Lower leg skin (tissue), 3 donors: ENCODE measurements around the gene HOXB2.

Experiments used
- POLR2A ChIP-seq, 2 donors: fragments of 450-650 bp; IDR thresholded peaks; one replicate each; pipeline ENCODE4 v1.6.1; 2016 to 2017; ENCODE audit warnings: antibody characterized with exemption in 2 of 2, mild to moderate bottlenecking in 1 of 2, moderate library complexity in 1 of 2
- TF ChIP-seq, protein P1 (sequence below), 3 donors: fragments of 450-650 bp; IDR thresholded peaks; one replicate each; pipeline ENCODE4 v1.5.1; 2016; ENCODE audit warnings: antibody characterized with exemption in 3 of 3, mild to moderate bottlenecking in 3 of 3, moderate library complexity in 2 of 3

- TF ChIP-seq, protein P1, sequence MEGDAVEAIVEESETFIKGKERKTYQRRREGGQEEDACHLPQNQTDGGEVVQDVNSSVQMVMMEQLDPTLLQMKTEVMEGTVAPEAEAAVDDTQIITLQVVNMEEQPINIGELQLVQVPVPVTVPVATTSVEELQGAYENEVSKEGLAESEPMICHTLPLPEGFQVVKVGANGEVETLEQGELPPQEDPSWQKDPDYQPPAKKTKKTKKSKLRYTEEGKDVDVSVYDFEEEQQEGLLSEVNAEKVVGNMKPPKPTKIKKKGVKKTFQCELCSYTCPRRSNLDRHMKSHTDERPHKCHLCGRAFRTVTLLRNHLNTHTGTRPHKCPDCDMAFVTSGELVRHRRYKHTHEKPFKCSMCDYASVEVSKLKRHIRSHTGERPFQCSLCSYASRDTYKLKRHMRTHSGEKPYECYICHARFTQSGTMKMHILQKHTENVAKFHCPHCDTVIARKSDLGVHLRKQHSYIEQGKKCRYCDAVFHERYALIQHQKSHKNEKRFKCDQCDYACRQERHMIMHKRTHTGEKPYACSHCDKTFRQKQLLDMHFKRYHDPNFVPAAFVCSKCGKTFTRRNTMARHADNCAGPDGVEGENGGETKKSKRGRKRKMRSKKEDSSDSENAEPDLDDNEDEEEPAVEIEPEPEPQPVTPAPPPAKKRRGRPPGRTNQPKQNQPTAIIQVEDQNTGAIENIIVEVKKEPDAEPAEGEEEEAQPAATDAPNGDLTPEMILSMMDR (IDR thresholded peaks at IDR 0.05) = no peak
- no peak for TF ChIP-seq POLR2A (IDR thresholded peaks at IDR 0.05)
Measured at GRCh38 chr17:48529683-48530009, 15.3 kb downstream of the HOXB2 start.
